Measurements from ENCODE around the gene REV3L.

DNA sequence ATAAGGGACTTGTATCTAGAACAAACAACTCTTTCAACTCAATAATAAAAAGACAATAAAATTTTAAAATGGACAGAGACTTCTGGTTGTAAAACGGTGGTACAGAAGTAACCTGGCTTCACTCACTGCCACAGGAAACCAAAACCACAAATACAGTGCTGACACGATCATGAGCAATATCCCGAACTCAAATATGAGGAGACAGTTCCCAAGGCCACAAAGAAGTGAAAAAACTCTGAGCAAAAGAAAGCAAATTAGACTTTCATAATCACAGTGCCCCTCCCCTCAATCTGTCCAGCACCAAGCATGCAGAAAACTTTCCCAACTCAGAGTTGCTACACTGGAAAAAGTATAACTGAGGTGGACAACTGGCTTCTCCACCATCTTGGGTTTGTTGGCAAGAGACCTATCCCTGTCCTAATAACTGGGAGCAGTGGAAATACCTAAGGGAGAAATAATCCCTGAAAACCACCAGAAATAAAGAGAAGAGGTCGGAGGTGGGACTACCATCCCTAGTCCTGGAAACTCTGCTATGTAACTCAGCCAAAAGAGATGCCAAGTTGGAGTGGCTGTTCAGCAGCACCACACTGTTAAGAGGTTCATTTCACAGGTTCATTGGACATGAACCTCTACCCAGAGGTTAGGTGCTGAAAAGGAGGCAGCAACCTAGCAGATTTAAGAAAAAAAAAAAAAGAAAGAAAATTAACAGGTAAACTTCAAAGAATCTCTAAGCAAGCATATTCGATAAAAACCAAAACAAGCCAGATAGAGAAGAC lies 55.5 kb downstream of the REV3L start:
- TF ChIP-seq EZH2 (IDR thresholded peaks at IDR 0.05; ENCODE audit: borderline replicate concordance, low read length), result no peak
- TF ChIP-seq, protein P1, sequence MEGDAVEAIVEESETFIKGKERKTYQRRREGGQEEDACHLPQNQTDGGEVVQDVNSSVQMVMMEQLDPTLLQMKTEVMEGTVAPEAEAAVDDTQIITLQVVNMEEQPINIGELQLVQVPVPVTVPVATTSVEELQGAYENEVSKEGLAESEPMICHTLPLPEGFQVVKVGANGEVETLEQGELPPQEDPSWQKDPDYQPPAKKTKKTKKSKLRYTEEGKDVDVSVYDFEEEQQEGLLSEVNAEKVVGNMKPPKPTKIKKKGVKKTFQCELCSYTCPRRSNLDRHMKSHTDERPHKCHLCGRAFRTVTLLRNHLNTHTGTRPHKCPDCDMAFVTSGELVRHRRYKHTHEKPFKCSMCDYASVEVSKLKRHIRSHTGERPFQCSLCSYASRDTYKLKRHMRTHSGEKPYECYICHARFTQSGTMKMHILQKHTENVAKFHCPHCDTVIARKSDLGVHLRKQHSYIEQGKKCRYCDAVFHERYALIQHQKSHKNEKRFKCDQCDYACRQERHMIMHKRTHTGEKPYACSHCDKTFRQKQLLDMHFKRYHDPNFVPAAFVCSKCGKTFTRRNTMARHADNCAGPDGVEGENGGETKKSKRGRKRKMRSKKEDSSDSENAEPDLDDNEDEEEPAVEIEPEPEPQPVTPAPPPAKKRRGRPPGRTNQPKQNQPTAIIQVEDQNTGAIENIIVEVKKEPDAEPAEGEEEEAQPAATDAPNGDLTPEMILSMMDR (conservative IDR thresholded peaks at IDR 0.05 in 1 of 2, IDR thresholded peaks at IDR 0.05 in 1 of 2; ENCODE audit: extremely low read depth in 1 of 2, insufficient read depth in 1 of 2, low read depth in 1 of 2, low read length in 2 of 2), result no peak

Measured in mammary epithelial cell (primary cell).